CD14-positive monocyte (primary cell): ENCODE measurements around the gene INKA1. TPM values are rescaled to one million over a fixed set of nuclear protein-coding genes. Genes with fewer than 3 reads are reported as not detected.
"Not testable (repeated sequence)": the region's sequence is repeated elsewhere in the genome, so short reads cannot be mapped to it uniquely, and the experiment has no call there.

ENCODE experiments used
- DNase-seq, 3 donors: peaks; one replicate each; pipeline ENCODE4 v3.0.0-alpha.2; 2011 to 2022
- H2AFZ ChIP-seq: 2 replicates; pipeline ENCODE4 v1.6.0; 2012; ENCODE audit warnings: mild to moderate bottlenecking, low read depth, low read length, inconsistent platforms; ENCODE audit not compliant: insufficient read depth, poor library complexity, severe bottlenecking
- H3K27ac ChIP-seq, 2 donors: 1 replicate in 1 of 2; 2 replicates in 1 of 2; pipeline ENCODE4 v1.5.1; 2012 to 2013; ENCODE audit warnings: low read length in 2 of 2, control low read depth in 1 of 2, inconsistent platforms in 1 of 2, low read depth in 1 of 2, mild to moderate bottlenecking in 1 of 2
- H3K27me3 ChIP-seq, 2 donors: one replicate each; pipeline versions ENCODE4 v1.6.0 to v1.6.1; 2011 to 2013; ENCODE audit warnings: low read length in 2 of 2; ENCODE audit not compliant: control insufficient read depth in 2 of 2, insufficient read depth in 2 of 2
- H3K36me3 ChIP-seq, 2 donors: replicated peaks in 1 of 2; 1 replicate in 1 of 2; 2 replicates in 1 of 2; pipeline versions ENCODE4 v1.5.1 to v1.6.1; 2012 to 2013; ENCODE audit warnings: low read length in 2 of 2, control low read depth in 1 of 2, inconsistent platforms in 1 of 2, mild to moderate bottlenecking in 1 of 2; ENCODE audit not compliant: insufficient read depth in 2 of 2, control insufficient read depth in 1 of 2
- H3K4me1 ChIP-seq, 2 donors: 1 replicate in 1 of 2; 2 replicates in 1 of 2; pipeline versions ENCODE4 v1.5.1 to v1.6.1; 2012 to 2013; ENCODE audit warnings: low read length in 2 of 2, control low read depth in 1 of 2, inconsistent platforms in 1 of 2, mild to moderate bottlenecking in 1 of 2, moderate library complexity in 1 of 2; ENCODE audit not compliant: insufficient read depth in 2 of 2, control insufficient read depth in 1 of 2
- H3K4me2 ChIP-seq: replicated peaks from 2 replicates; pipeline ENCODE3; 2012; ENCODE audit warnings: low read length, moderate library complexity, mild to moderate bottlenecking; ENCODE audit not compliant: poor library complexity, severe bottlenecking; ENCODE audit errors: extremely low read depth
- H3K4me3 ChIP-seq, 3 experiments: fragments of 200-600 bp in 1 of 3; sonication (generic) in 1 of 3; replicated peaks in 1 of 3; 1 replicate in 2 of 3; 2 replicates in 1 of 3; pipeline ENCODE4 v1.5.1; 2011 to 2013; ENCODE audit warnings: low read length in 3 of 3, mild to moderate bottlenecking in 3 of 3, control low read depth in 2 of 3, low read depth in 2 of 3, inconsistent platforms in 1 of 3, moderate library complexity in 1 of 3
- H3K79me2 ChIP-seq: 2 replicates; pipeline ENCODE4 v1.6.0; 2012; ENCODE audit warnings: mild to moderate bottlenecking, control low read depth, inconsistent platforms, low read length, moderate library complexity; ENCODE audit not compliant: insufficient read depth
- H3K9ac ChIP-seq: 2 replicates; pipeline ENCODE4 v1.6.0; 2017; ENCODE audit warnings: low read length, mild to moderate bottlenecking; ENCODE audit not compliant: insufficient read depth, poor library complexity, severe bottlenecking
- H3K9me3 ChIP-seq, 2 donors: replicated peaks in 1 of 2; 1 replicate in 1 of 2; 2 replicates in 1 of 2; pipeline versions ENCODE4 v1.5.1 to v1.6.1; 2012 to 2013; ENCODE audit warnings: low read length in 2 of 2, control low read depth in 1 of 2; ENCODE audit not compliant: control insufficient read depth in 1 of 2, insufficient read depth in 1 of 2
- H4K20me1 ChIP-seq: 2 replicates; pipeline ENCODE4 v1.6.0; 2012; ENCODE audit warnings: mild to moderate bottlenecking, low read length, control low read depth, moderate library complexity; ENCODE audit not compliant: insufficient read depth
- H3K27ac Mint-ChIP-seq, 7 donors: one replicate each; pipeline ENCODE4 v1.8.0; 2020; ENCODE audit warnings: mild to moderate bottlenecking in 7 of 7, mixed read lengths in 7 of 7, moderate library complexity in 6 of 7, inconsistent platforms in 2 of 7
- H3K27me3 Mint-ChIP-seq, 3 donors: one replicate each; pipeline ENCODE4 v1.8.0; 2021 to 2022; ENCODE audit warnings: low read depth in 3 of 3, mild to moderate bottlenecking in 3 of 3, mixed read lengths in 3 of 3, moderate library complexity in 3 of 3, inconsistent platforms in 1 of 3
- H3K36me3 Mint-ChIP-seq, 2 donors: one replicate each; pipeline ENCODE4 v1.8.0; 2020; ENCODE audit warnings: mixed read lengths in 2 of 2, inconsistent platforms in 1 of 2, mild to moderate bottlenecking in 1 of 2
- H3K4me1 Mint-ChIP-seq: one replicate; pipeline ENCODE4 v1.8.0; 2020; ENCODE audit warnings: mild to moderate bottlenecking, mixed read lengths
- H3K4me3 Mint-ChIP-seq, 2 donors: one replicate each; pipeline ENCODE4 v1.8.0; 2020; ENCODE audit warnings: mild to moderate bottlenecking in 2 of 2, mixed read lengths in 2 of 2, moderate library complexity in 1 of 2
- H3K9me3 Mint-ChIP-seq, 7 donors: one replicate each; pipeline ENCODE4 v1.8.0; 2020 to 2022; ENCODE audit warnings: mixed read lengths in 7 of 7, mild to moderate bottlenecking in 6 of 7, moderate library complexity in 6 of 7, inconsistent platforms in 2 of 7
- WGBS: methylation state at CpG from one replicate; pipeline ENCODE4 v1.1.5; 2013; ENCODE audit warnings: missing lambda C conversion rate; ENCODE audit not compliant: insufficient coverage; 5-methylcytosine and 5-hydroxymethylcytosine counted together
- intact Hi-C, 2 donors: fragments of 100-400 bp; cut with micrococcal nuclease; formaldehyde crosslinking; loops; one replicate each; pipeline versions ENCODE4 v1.15.0 to v1.15.1; 2023
- polyA plus RNA-seq, 3 donors: library from polyadenylated mRNA; depleted of rRNA in 1 of 3; unstranded in 2 of 3; stranded (reverse) in 1 of 3; fragments of 300-500 nt in 2 of 3; fragments of >200 nt in 1 of 3; fragmentation: Illumina TruSeq in 2 of 3; gene quantifications; 1 replicate in 2 of 3; 2 replicates in 1 of 3; pipeline ENCODE4 v1.2.3, GENCODE V29; 2012 to 2021
- TF ChIP-seq, protein P1 (sequence below): fragments of 200-600 bp; IDR thresholded peaks from one replicate; pipeline ENCODE4 v1.8.0; 2022; ENCODE audit warnings: antibody characterized with exemption, mild to moderate bottlenecking

The INKA1 gene
- polyA plus RNA-seq, 3 donors: 0.43 to 1.3 (median 1.3) TPM

DNA sequence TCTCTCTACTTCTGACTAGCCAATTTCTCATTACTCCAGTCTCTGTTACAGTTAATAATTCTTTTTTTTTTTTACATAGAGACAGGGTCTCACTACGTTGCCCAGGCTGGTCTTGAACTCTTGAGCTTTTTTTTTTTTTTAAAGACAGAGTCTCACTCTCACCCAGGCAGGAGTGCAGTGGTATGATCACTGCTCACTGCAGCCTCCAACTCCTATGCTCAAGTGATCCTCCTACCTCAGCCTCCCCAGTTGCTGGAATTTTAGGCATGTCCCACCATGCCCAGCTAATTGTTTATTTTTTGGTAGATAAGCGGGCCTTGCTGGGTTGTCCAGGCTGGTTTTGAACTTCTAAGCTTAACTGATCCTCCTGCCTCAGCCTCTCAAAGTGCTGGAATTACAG, 30.4 kb upstream of the INKA1 start:
- H3K36me3 Mint-ChIP-seq: peaks cover 30 to 50% of the 10 kb centered on the region in 2 donors

DNA sequence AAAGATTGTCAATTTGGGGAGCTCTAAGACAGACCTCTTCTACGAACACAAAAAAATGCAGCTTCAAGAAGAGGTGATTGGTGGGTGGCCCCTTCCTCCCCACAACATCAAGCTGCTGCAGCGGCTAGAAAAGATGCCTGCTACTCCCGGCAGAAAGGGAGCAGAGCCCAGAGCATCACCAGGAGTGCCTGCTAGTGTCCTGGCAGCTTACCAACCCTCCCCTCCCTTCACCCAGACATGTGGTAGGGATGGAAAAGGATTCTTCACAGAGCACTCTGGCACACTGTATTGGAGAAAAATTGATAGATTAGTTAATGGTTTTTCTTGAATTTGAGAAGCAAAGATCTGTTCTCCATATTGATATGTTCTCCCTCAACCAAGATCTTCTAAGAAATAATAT, 27.5 kb upstream of the INKA1 start:
- Histone ChIP-seq H3K4me3 (no peak overlapping the region), H3K9me3 (no peaks in the 10 kb centered on the region), H3K27me3 (no peaks in the 10 kb centered on the region), H3K27ac (no peak overlapping the region), H3K9ac (no peak overlapping the region), H2AFZ (no peak overlapping the region), H3K79me2 (peaks cover 98% of the 10 kb centered on the region), H4K20me1 (peaks cover 96% of the 10 kb centered on the region), H3K36me3 (peaks cover 13 to 57% of the 10 kb centered on the region in 2 donors), H3K4me1 (no peaks in the 10 kb centered on the region), H3K4me2 (no peak overlapping the region)
- Mint-ChIP-seq H3K9me3 (no peaks in the 10 kb centered on the region), H3K4me1 (peaks cover 6% of the 10 kb centered on the region), H3K4me3 (no peak overlapping the region), H3K36me3 (peaks cover 24 to 51% of the 10 kb centered on the region in 2 donors), H3K27ac (peak overlapping the region in 1 of 7 donors; percentile 74), H3K27me3 (peaks cover 0 to 2% (median 0%) of the 10 kb centered on the region in 3 donors)
- TF ChIP-seq, protein P1, sequence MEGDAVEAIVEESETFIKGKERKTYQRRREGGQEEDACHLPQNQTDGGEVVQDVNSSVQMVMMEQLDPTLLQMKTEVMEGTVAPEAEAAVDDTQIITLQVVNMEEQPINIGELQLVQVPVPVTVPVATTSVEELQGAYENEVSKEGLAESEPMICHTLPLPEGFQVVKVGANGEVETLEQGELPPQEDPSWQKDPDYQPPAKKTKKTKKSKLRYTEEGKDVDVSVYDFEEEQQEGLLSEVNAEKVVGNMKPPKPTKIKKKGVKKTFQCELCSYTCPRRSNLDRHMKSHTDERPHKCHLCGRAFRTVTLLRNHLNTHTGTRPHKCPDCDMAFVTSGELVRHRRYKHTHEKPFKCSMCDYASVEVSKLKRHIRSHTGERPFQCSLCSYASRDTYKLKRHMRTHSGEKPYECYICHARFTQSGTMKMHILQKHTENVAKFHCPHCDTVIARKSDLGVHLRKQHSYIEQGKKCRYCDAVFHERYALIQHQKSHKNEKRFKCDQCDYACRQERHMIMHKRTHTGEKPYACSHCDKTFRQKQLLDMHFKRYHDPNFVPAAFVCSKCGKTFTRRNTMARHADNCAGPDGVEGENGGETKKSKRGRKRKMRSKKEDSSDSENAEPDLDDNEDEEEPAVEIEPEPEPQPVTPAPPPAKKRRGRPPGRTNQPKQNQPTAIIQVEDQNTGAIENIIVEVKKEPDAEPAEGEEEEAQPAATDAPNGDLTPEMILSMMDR: no peak
- no peak for DNase-seq
- intact Hi-C loops: no loop called here
- WGBS: no CpG with 5 or more reads among the region's 3 CpGs

More for the DNA sequence above, 30.4 kb upstream of the INKA1 start:
- no peak overlapping the region for H3K4me3 ChIP-seq
- H3K27ac Mint-ChIP-seq: peak overlapping the region in 2 of 7 donors; percentile 42 to 61
- no peak overlapping the region for H3K4me3 Mint-ChIP-seq
- no peaks in the 10 kb centered on the region for H3K9me3 Mint-ChIP-seq
- peaks cover 97% of the 10 kb centered on the region for H3K79me2 ChIP-seq
- WGBS: 100% methylated on average over 1 of the region's 2 CpGs
- no peaks in the 10 kb centered on the region for H3K4me1 ChIP-seq
- no peaks in the 10 kb centered on the region for H3K27me3 ChIP-seq
- H3K4me1 Mint-ChIP-seq: no peaks in the 10 kb centered on the region
- no peak overlapping the region for H2AFZ ChIP-seq
- peaks cover 0 to 2% (median 0%) of the 10 kb centered on the region in 3 donors for H3K27me3 Mint-ChIP-seq
- DNase-seq: no peak
- TF ChIP-seq, protein P1: no peak
- no peak overlapping the region for H3K27ac ChIP-seq
- H3K36me3 ChIP-seq: peaks cover 18 to 65% of the 10 kb centered on the region in 2 donors
- H4K20me1 ChIP-seq: peaks cover 96% of the 10 kb centered on the region
- no peak overlapping the region for H3K4me2 ChIP-seq
- H3K9me3 ChIP-seq: no peaks in the 10 kb centered on the region
- intact Hi-C loops: no loop called here
- no peak overlapping the region for H3K9ac ChIP-seq

DNA sequence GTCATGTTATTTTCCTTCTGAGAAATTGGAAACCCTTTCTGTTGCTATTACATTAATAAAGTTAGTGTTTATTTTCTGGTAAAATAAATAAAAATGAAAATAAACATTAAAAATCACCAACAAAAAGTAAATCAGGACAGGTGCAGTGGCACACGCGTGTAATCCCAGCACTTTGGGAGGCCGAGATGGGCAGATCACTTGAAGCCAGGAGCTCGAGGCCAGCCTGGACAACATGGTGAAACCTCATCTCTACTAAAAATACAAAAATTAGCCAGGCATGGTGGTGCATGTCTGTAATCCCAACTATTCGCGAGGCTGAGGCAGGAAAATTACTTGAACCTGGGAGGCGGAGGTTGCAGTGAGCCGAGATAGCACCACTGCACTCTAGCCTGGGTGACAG, 27.0 kb upstream of the INKA1 start:
- whole genome bisulfite sequencing: 94% methylated on average over 6 of the region's 8 CpGs
- H3K9ac ChIP-seq, H3K27ac ChIP-seq, H3K9me3 Mint-ChIP-seq, H3K4me1 ChIP-seq, DNase-seq, H2AFZ ChIP-seq, H3K4me3 Mint-ChIP-seq, H3K27me3 Mint-ChIP-seq, intact Hi-C loops, H3K4me3 ChIP-seq, H3K9me3 ChIP-seq, H3K27me3 ChIP-seq, H3K27ac Mint-ChIP-seq, H3K4me2 ChIP-seq: not testable (repeated sequence)
- peaks cover 11% of the 10 kb centered on the region for H3K4me1 Mint-ChIP-seq
- peaks cover 23 to 51% of the 10 kb centered on the region in 2 donors for H3K36me3 Mint-ChIP-seq
- Histone ChIP-seq H3K36me3 (peaks cover 14 to 57% of the 10 kb centered on the region in 2 donors), H4K20me1 (peaks cover 95% of the 10 kb centered on the region), H3K79me2 (peaks cover 98% of the 10 kb centered on the region)
